Measurements from ENCODE around the gene EEPD1. TPM values are rescaled to one million over a fixed set of nuclear protein-coding genes. Genes with fewer than 3 reads are reported as not detected.

EEPD1 gene
- polyA plus RNA-seq, 2 of the 4 experiments (the other 2 are of a cell fraction): 16.0 to 24.3 TPM

DNA sequence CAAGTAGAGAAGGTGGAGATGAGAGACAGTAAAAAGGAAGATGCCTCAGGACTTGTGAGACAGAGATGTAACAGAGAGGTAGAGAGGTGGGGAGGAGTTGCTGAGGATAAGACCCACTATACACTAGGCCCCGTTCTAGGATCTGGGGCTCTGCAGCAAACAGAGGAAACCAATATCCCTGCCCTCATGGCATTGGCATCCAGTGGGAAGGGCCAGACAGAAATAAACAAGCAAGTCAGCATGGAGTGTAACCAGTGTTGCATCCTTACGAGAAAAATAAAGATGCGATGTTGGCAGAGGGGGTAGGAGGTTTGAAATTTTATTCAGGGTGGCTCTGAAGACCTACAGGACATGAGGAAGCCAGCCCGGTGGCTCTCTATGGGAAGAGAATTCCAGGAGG, 22.0 kb upstream of the EEPD1 start:
- ChIA-PET CTCF (interaction anchor here (0.5 to 2.5 kb wide), 7 partner anchors 11 to 187 kb away, joined by 3 to 11 read pairs (median 5); no protein-coding TSS in a partner anchor), POLR2A (no interaction called here)
- no peak overlapping the region for H3K4me2 ChIP-seq
- no peak for TF ChIP-seq JUNB (IDR thresholded peaks at IDR 0.05)
- no peak for TF ChIP-seq ZNF302 (CRISPR knock-in tag; IDR thresholded peaks at IDR 0.05)
- TF ChIP-seq CEBPB (IDR thresholded peaks at IDR 0.05): no peak
- no peak for TF ChIP-seq SMC3 (IDR thresholded peaks at IDR 0.05)
- no peak for TF ChIP-seq POLR2A (IDR thresholded peaks at IDR 0.05; ENCODE audit: low read length)
- TF ChIP-seq HEYL (CRISPR knock-in tag; IDR thresholded peaks at IDR 0.05): no peak
- TF ChIP-seq EHMT2 (IDR thresholded peaks at IDR 0.05; ENCODE audit: low read depth): no peak
- TF ChIP-seq FOSL2 (IDR thresholded peaks at IDR 0.05): no peak
- no peak for TF ChIP-seq FOSL2 (CRISPR knock-in tag; IDR thresholded peaks at IDR 0.05)
- peak overlapping the region; percentile 44 to 82; a peak in 4 of 6 replicates for H3K27ac ChIP-seq
- 88% methylated on average over 4 of the region's 4 CpGs for WGBS (ENCODE audit: missing lambda C conversion rate)
- no peak for FAIRE-seq
- no peak for ATAC-seq
- H3K4me3 ChIP-seq: no peak overlapping the region
- H3K4me1 ChIP-seq: peaks cover 31% of the 10 kb centered on the region
- H3K9me3 ChIP-seq: no peaks in the 10 kb centered on the region
- no peak for DNase-seq (ENCODE audit: low read depth in 1 of 2, low spot score in 1 of 2)

- ATAC-seq (no peak), DNase-seq (ENCODE audit: low read depth in 1 of 2, low spot score in 1 of 2) (no peak), FAIRE-seq (no peak)
- CTCF ChIA-PET: interaction anchor here (0.5 to 2.5 kb wide), 8 partner anchors 11 to 214 kb away, joined by 3 to 11 read pairs (median 4); no protein-coding TSS in a partner anchor
- H3K9me3 ChIP-seq: no peaks in the 10 kb centered on the region
- H3K4me1 ChIP-seq: peaks cover 31% of the 10 kb centered on the region
- TF ChIP-seq KDM5A (IDR thresholded peaks at IDR 0.05) (no peak), CTCF (IDR thresholded peaks at IDR 0.05) (no peak), HDAC2 (IDR thresholded peaks at IDR 0.05) (no peak), E2F6 (IDR thresholded peaks at IDR 0.05; ENCODE audit: borderline replicate concordance, low read depth) (no peak), JUNB (IDR thresholded peaks at IDR 0.05) (no peak), EP300 (IDR thresholded peaks at IDR 0.05) (no peak), NFE2L2 (conservative IDR thresholded peaks at IDR 0.05; ENCODE audit: low read length) (no peak), FOSB (CRISPR knock-in tag; IDR thresholded peaks at IDR 0.05) (no peak), RNF2 (IDR thresholded peaks at IDR 0.05; ENCODE audit: borderline replicate concordance, low read depth) (no peak), SREBF2 (IDR thresholded peaks at IDR 0.05) (no peak), ZNF302 (CRISPR knock-in tag; IDR thresholded peaks at IDR 0.05) (no peak), KDM1A (IDR thresholded peaks at IDR 0.05; ENCODE audit: low read depth) (no peak), NR3C1 (IDR thresholded peaks at IDR 0.05) (no peak), NPAS2 (CRISPR knock-in tag; IDR thresholded peaks at IDR 0.05; ENCODE audit: borderline replicate concordance) (no peak), CEBPB (IDR thresholded peaks at IDR 0.05) (no peak)
- TF ChIP-seq, protein P1, sequence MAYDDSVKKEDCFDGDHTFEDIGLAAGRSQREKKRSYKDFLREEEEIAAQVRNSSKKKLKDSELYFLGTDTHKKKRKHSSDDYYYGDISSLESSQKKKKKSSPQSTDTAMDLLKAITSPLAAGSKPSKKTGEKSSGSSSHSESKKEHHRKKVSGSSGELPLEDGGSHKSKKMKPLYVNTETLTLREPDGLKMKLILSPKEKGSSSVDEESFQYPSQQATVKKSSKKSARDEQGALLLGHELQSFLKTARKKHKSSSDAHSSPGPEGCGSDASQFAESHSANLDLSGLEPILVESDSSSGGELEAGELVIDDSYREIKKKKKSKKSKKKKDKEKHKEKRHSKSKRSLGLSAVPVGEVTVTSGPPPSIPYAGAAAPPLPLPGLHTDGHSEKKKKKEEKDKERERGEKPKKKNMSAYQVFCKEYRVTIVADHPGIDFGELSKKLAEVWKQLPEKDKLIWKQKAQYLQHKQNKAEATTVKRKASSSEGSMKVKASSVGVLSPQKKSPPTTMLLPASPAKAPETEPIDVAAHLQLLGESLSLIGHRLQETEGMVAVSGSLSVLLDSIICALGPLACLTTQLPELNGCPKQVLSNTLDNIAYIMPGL (CRISPR knock-in tag; IDR thresholded peaks at IDR 0.05; ENCODE audit: borderline replicate concordance): no peak
- peak overlapping the region; percentile 44 to 82; a peak in 3 of 6 replicates for H3K27ac ChIP-seq
- POLR2A ChIA-PET: no interaction called here
- H3K4me3 ChIP-seq: no peak overlapping the region
- no peak overlapping the region for H3K4me2 ChIP-seq
- WGBS (ENCODE audit: missing lambda C conversion rate): 82% methylated on average over 7 of the region's 7 CpGs
Measured at GRCh38 chr7:36131499-36131898, 21.6 kb upstream of the EEPD1 start.

DNA sequence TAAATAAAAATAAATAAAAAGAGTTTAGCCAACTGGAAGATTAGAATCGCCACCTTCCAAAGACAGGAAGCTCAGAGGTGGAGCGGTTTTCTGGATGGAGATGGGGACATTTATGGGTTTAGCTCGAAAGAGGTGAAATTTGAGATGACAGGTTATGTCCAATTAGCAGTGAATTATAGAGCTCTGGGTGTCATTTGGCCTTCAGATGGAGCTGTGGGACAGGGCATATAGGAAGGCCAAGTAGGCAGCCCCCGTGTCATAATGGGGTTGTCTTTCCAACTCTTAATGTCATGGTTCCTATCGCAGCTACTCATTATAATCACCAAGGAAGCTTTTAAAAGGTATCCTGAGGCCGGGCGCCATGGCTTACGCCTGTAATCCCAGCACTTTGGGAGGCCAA, 21.0 kb upstream of the EEPD1 start:
- no peak overlapping the region for H3K4me3 ChIP-seq
- ChIA-PET POLR2A (no interaction called here), CTCF (interaction anchor here (1.0 to 2.5 kb wide), 7 partner anchors 10 to 215 kb away, joined by 3 to 11 read pairs (median 5); no protein-coding TSS in a partner anchor)
- 92% methylated on average over 8 of the region's 8 CpGs for WGBS (ENCODE audit: missing lambda C conversion rate)
- peaks cover 26% of the 10 kb centered on the region for H3K4me1 ChIP-seq
- H3K4me2 ChIP-seq: no peak overlapping the region
- no peaks in the 10 kb centered on the region for H3K9me3 ChIP-seq
- H3K27ac ChIP-seq: no peak overlapping the region; a peak in 1 of 6 replicates
- TF ChIP-seq E2F6 (IDR thresholded peaks at IDR 0.05; ENCODE audit: borderline replicate concordance, low read depth): no peak
- no peak for TF ChIP-seq TFCP2L1 (CRISPR knock-in tag; IDR thresholded peaks at IDR 0.05)
- TF ChIP-seq ZFP36 (IDR thresholded peaks at IDR 0.05; ENCODE audit: borderline replicate concordance, partially characterized antibody): no peak
- TF ChIP-seq RAD21 (conservative IDR thresholded peaks at IDR 0.05 in 1 of 2, IDR thresholded peaks at IDR 0.05 in 1 of 2): peak in 1 of 2 experiments; percentile 40; a peak in 2 of 5 replicates
- no peak for TF ChIP-seq MAX (IDR thresholded peaks at IDR 0.05)
- TF ChIP-seq GATA3 (IDR thresholded peaks at IDR 0.05; ENCODE audit: borderline replicate concordance): no peak
- TF ChIP-seq HOXB5 (CRISPR knock-in tag; IDR thresholded peaks at IDR 0.05): no peak
- peak; percentile 14; the same call in 1 of the 3 replicates for TF ChIP-seq SMC3 (IDR thresholded peaks at IDR 0.05)
- FAIRE-seq (no peak), ATAC-seq (no peak), DNase-seq (ENCODE audit: low read depth in 1 of 2, low spot score in 1 of 2) (no peak)
